ENCODE results near the gene FAM107B. TPM values are rescaled to one million over a fixed set of nuclear protein-coding genes. Genes with fewer than 3 reads are reported as not detected.

The FAM107B gene
- total and polyA plus RNA-seq, 2 of the 8 experiments (the other 6 are each of a cell fraction or from before 2014, with no cell fraction given): 7.5 to 28.1 TPM

GRCh38 chr10:14683256-14683655, 91.4 kb downstream of the FAM107B start:
- no peak overlapping the region for H3K23ac ChIP-seq (ENCODE audit: insufficient read length)
- FAIRE-seq (no peak), DNase-seq (ENCODE audit: low read depth in 1 of 2, low spot score in 2 of 2) (no peak)
- no peaks in the 10 kb centered on the region for H3K27me3 ChIP-seq (replicated peaks in 1 of 4; ENCODE audit: control insufficient read depth in 3 of 4, extremely low read depth in 1 of 4, insufficient read depth in 3 of 4, low read length in 3 of 4)
- H3K79me2 ChIP-seq (ENCODE audit: control insufficient read depth in 1 of 2, insufficient read depth in 2 of 2, low read length in 2 of 2): no peaks in the 10 kb centered on the region
- no peaks in the 10 kb centered on the region for H3K79me1 ChIP-seq (ENCODE audit: low read depth, low read length)
- no peak overlapping the region for H4K8ac ChIP-seq (ENCODE audit: extremely low read depth, insufficient read depth, low read length)
- no peak overlapping the region for H3K9ac ChIP-seq (replicated peaks in 1 of 4; ENCODE audit: extremely low read depth in 1 of 4, low read depth in 3 of 4, low read length in 3 of 4)
- no peak overlapping the region for H4K91ac ChIP-seq (replicated peaks; ENCODE audit: insufficient read length, low read length)
- H3K27ac ChIP-seq (ENCODE audit: low read depth, low read length): no peak overlapping the region
- WGBS, 2 experiments (ENCODE audit: extremely low coverage in 1 of 2, insufficient coverage in 1 of 2, insufficient read length in 1 of 2, insufficient replicate concordance in 2 of 2, low coverage in 1 of 2, low lambda C conversion rate in 2 of 2, missing lambda C conversion rate in 1 of 2): 89% methylated on average over 6 of the region's 6 CpGs; no CpG with 5 or more reads in 1 of the 2 experiments
- POLR2A ChIA-PET (ENCODE audit: partially characterized antibody): no interaction called here
- H3K36me3 ChIP-seq (ENCODE audit: control insufficient read depth in 2 of 4, insufficient read depth in 4 of 4, low read length in 3 of 4): no peaks in the 10 kb centered on the region
- H3K4me2 ChIP-seq (ENCODE audit: insufficient read depth in 1 of 2, low read depth in 2 of 2, low read length in 2 of 2): no peak overlapping the region
- CTCF ChIA-PET (ENCODE audit: partially characterized antibody): no interaction called here
- no peak overlapping the region for H4K5ac ChIP-seq (ENCODE audit: insufficient read length, low read depth, low read length)
- H4K20me1 ChIP-seq (replicated peaks in 1 of 2; ENCODE audit: control insufficient read depth in 1 of 2, insufficient read depth in 2 of 2, low read length in 2 of 2): no peaks in the 10 kb centered on the region
- H2BK5ac ChIP-seq (ENCODE audit: low read depth, low read length): no peak overlapping the region
- no peak overlapping the region for H2BK15ac ChIP-seq (ENCODE audit: low read length)
- H3K23me2 ChIP-seq (ENCODE audit: low read depth, low read length): no peaks in the 10 kb centered on the region
- H3K56ac ChIP-seq (replicated peaks; ENCODE audit: insufficient read length, low read depth, low read length): no peak overlapping the region
- no peak overlapping the region for H3K4ac ChIP-seq (replicated peaks; ENCODE audit: insufficient read length, low read depth, low read length)
- no peak overlapping the region for H2BK120ac ChIP-seq (replicated peaks; ENCODE audit: low read depth, low read length)
- H3K4me3 ChIP-seq (ENCODE audit: extremely low read depth in 1 of 4, insufficient read depth in 2 of 4, low read depth in 3 of 4, low read length in 4 of 4): no peak overlapping the region
- no peak overlapping the region for H2AFZ ChIP-seq (ENCODE audit: low read length)
- H3K18ac ChIP-seq (ENCODE audit: extremely low read depth, low read length): no peak overlapping the region
- H3K14ac ChIP-seq (ENCODE audit: insufficient read length): no peak overlapping the region
- H3K4me1 ChIP-seq (replicated peaks in 1 of 4; ENCODE audit: control insufficient read depth in 3 of 4, insufficient read depth in 4 of 4, low read length in 3 of 4): no peaks in the 10 kb centered on the region
- H2BK12ac ChIP-seq (ENCODE audit: low read depth, low read length): no peak overlapping the region
- no peak overlapping the region for H2BK20ac ChIP-seq (ENCODE audit: low read length)
- no peaks in the 10 kb centered on the region for H3K9me3 ChIP-seq (ENCODE audit: insufficient read depth in 2 of 2, low read depth in 1 of 2, low read length in 1 of 2)
- no peak overlapping the region for H2AK5ac ChIP-seq (ENCODE audit: low read depth, low read length)
- TF ChIP-seq SIN3A (conservative IDR thresholded peaks at IDR 0.05 in 1 of 2, IDR thresholded peaks at IDR 0.05 in 1 of 2; ENCODE audit: low read depth in 1 of 2, low read length in 2 of 2) (no peak), POLR2A (IDR thresholded peaks at IDR 0.05; ENCODE audit: control extremely low read depth in 1 of 2, low read depth in 2 of 2, low read length in 2 of 2) (no peak), BRCA1 (IDR thresholded peaks at IDR 0.05; ENCODE audit: low read depth, low read length) (no peak), BACH1 (IDR thresholded peaks at IDR 0.05; ENCODE audit: low read length) (no peak), RAD21 (IDR thresholded peaks at IDR 0.05 in 1 of 2, conservative IDR thresholded peaks at IDR 0.05 in 1 of 2; ENCODE audit: low read depth in 2 of 2, low read length in 2 of 2) (no peak), JUND (IDR thresholded peaks at IDR 0.05; ENCODE audit: low read length) (no peak), POU5F1 (IDR thresholded peaks at IDR 0.05; ENCODE audit: low read depth, low read length) (no peak), ATF3 (IDR thresholded peaks at IDR 0.05; ENCODE audit: insufficient read depth, low read depth, low read length) (no peak), RNF2 (IDR thresholded peaks at IDR 0.05; ENCODE audit: borderline replicate concordance, low read depth, low read length, missing control alignments, poor library complexity, severe bottlenecking) (no peak), NANOG (IDR thresholded peaks at IDR 0.05; ENCODE audit: insufficient read depth, low read depth, low read length, poor library complexity, severe bottlenecking) (no peak), KDM1A (IDR thresholded peaks at IDR 0.05; ENCODE audit: borderline replicate concordance, low read length) (no peak), CREB1 (IDR thresholded peaks at IDR 0.05) (no peak), MAFK (IDR thresholded peaks at IDR 0.05; ENCODE audit: low read depth, low read length) (no peak), HDAC2 (IDR thresholded peaks at IDR 0.05; ENCODE audit: borderline replicate concordance in 1 of 2, low read depth in 2 of 2, low read length in 2 of 2) (no peak)

All from H1 (cell line).